Keratinocyte (primary cell): ENCODE measurements around the gene RTCA. TPM values are rescaled to one million over a fixed set of nuclear protein-coding genes. Genes with fewer than 3 reads are reported as not detected.
A peak's percentile ranks its signal among the peaks of the same experiment; 100 is the strongest.
"Not testable (repeated sequence)": the region's sequence is repeated elsewhere in the genome, so short reads cannot be mapped to it uniquely, and the experiment has no call there.

Source experiments
- DNase-seq: peaks from one replicate; pipeline ENCODE4 v3.0.0-alpha.2; 2011; ENCODE audit warnings: low read depth, missing footprints, low spot score
- FAIRE-seq: peaks from 2 replicates; lab custom pipeline; 2011; peaks lifted over from hg19 to GRCh38; lab: Jason Lieb, UNC
- H2AFZ ChIP-seq: 2 replicates; pipeline ENCODE4 v1.6.0; 2012; ENCODE audit warnings: low read length, control low read depth, inconsistent platforms; ENCODE audit not compliant: control insufficient read depth
- H3K27ac ChIP-seq: 2 replicates; pipeline ENCODE4 v1.5.1; 2011; ENCODE audit warnings: low read length; ENCODE audit not compliant: control insufficient read depth, insufficient read depth
- H3K27me3 ChIP-seq: 3 replicates; pipeline ENCODE4 v1.6.0; 2011; ENCODE audit warnings: low read length; ENCODE audit not compliant: control insufficient read depth, insufficient read depth; ENCODE audit errors: extremely low read depth
- H3K36me3 ChIP-seq, 2 experiments: 2 replicates in 1 of 2; 3 replicates in 1 of 2; pipeline ENCODE4 v1.5.1; 2011; ENCODE audit warnings: low read length in 2 of 2, mild to moderate bottlenecking in 1 of 2; ENCODE audit not compliant: control insufficient read depth in 2 of 2, insufficient read depth in 2 of 2; ENCODE audit errors: extremely low read depth in 1 of 2
- H3K4me1 ChIP-seq: 3 replicates; pipeline ENCODE4 v1.5.1; 2011; ENCODE audit warnings: low read length; ENCODE audit not compliant: control insufficient read depth, insufficient read depth; ENCODE audit errors: extremely low read depth
- H3K4me2 ChIP-seq: 3 replicates; pipeline ENCODE4 v1.6.0; 2011; ENCODE audit warnings: low read depth, low read length; ENCODE audit not compliant: control insufficient read depth, insufficient read depth; ENCODE audit errors: extremely low read depth
- H3K4me3 ChIP-seq, 3 experiments: fragments of 200-600 bp in 1 of 3; sonication (generic) in 1 of 3; 2 replicates in 2 of 3; 3 replicates in 1 of 3; pipeline ENCODE4 v1.5.1; 2011 to 2016; ENCODE audit warnings: low read length in 3 of 3, mild to moderate bottlenecking in 3 of 3, control low read depth in 2 of 3, inconsistent platforms in 1 of 3, low read depth in 1 of 3, mixed read lengths in 1 of 3, mixed run types in 1 of 3, moderate library complexity in 1 of 3; ENCODE audit not compliant: control insufficient read depth in 2 of 3, insufficient read depth in 2 of 3; ENCODE audit errors: extremely low read depth in 1 of 3
- H3K79me2 ChIP-seq: 2 replicates; pipeline ENCODE4 v1.6.0; 2012; ENCODE audit warnings: low read length; ENCODE audit not compliant: control insufficient read depth, insufficient read depth
- H3K9ac ChIP-seq: 3 replicates; pipeline ENCODE4 v1.6.0; 2011; ENCODE audit warnings: low read length; ENCODE audit not compliant: control insufficient read depth, insufficient read depth; ENCODE audit errors: extremely low read depth
- H3K9me1 ChIP-seq: 3 replicates; pipeline ENCODE4 v1.6.0; 2011; ENCODE audit warnings: low read length; ENCODE audit not compliant: control insufficient read depth, insufficient read depth; ENCODE audit errors: extremely low read depth
- H3K9me3 ChIP-seq: 2 replicates; pipeline ENCODE4 v1.5.1; 2012; ENCODE audit warnings: low read depth, low read length; ENCODE audit not compliant: control insufficient read depth
- H4K20me1 ChIP-seq: 3 replicates; pipeline ENCODE4 v1.6.0; 2011; ENCODE audit warnings: low read length; ENCODE audit not compliant: control insufficient read depth, insufficient read depth; ENCODE audit errors: extremely low read depth
- EZH2 ChIP-seq: IDR thresholded peaks from one replicate; pipeline ENCODE4 v1.6.1; 2012; ENCODE audit warnings: inconsistent platforms, mild to moderate bottlenecking, low read length, moderate library complexity
- dilution Hi-C: fragments of 300-500 bp; cut with MboI; formaldehyde crosslinking; loops from one replicate; pipeline ENCODE4 v1.7.0; 2020; ENCODE audit warnings: low sequenced_read_pairs; ENCODE audit not compliant: extremely low pct_ligation_motif_present
- polyA plus RNA-seq, 5 experiments: library from polyadenylated mRNA; depleted of rRNA in 3 of 5; stranded (reverse) in 3 of 5; stranded (forward) in 1 of 5; unstranded in 1 of 5; fragments of >200 nt; gene quantifications; 1 replicate in 1 of 5; 2 replicates in 3 of 5; 3 replicates in 1 of 5; pipeline versions ENCODE4 v1.2.1 to v1.2.3, GENCODE V29; 2011 to 2012; ENCODE audit warnings: missing spikeins in 2 of 5, low read depth in 1 of 5, low replicate concordance in 1 of 5
- TF ChIP-seq, protein P1 (sequence below), 3 experiments: IDR thresholded peaks in 1 of 3; conservative IDR thresholded peaks in 1 of 3; optimal IDR thresholded peaks in 1 of 3; 2 replicates in 2 of 3; 3 replicates in 1 of 3; pipeline versions ENCODE3 to v1.5.1; 2011; ENCODE audit warnings: low read length in 3 of 3, mild to moderate bottlenecking in 3 of 3, moderate library complexity in 2 of 3, control low read depth in 1 of 3, inconsistent platforms in 1 of 3; ENCODE audit not compliant: insufficient read depth in 2 of 3; ENCODE audit errors: extremely low read depth in 1 of 3

Gene RTCA
- polyA plus RNA-seq, 1 donor (not counting 4 experiments of a cell fraction or from before 2014, with no cell fraction given), result 52.0 TPM

GRCh38 chr1:100261686-100262085 is 4.3 kb upstream of the RTCA start:
- TF ChIP-seq EZH2, result no peak
- TF ChIP-seq, protein P1, sequence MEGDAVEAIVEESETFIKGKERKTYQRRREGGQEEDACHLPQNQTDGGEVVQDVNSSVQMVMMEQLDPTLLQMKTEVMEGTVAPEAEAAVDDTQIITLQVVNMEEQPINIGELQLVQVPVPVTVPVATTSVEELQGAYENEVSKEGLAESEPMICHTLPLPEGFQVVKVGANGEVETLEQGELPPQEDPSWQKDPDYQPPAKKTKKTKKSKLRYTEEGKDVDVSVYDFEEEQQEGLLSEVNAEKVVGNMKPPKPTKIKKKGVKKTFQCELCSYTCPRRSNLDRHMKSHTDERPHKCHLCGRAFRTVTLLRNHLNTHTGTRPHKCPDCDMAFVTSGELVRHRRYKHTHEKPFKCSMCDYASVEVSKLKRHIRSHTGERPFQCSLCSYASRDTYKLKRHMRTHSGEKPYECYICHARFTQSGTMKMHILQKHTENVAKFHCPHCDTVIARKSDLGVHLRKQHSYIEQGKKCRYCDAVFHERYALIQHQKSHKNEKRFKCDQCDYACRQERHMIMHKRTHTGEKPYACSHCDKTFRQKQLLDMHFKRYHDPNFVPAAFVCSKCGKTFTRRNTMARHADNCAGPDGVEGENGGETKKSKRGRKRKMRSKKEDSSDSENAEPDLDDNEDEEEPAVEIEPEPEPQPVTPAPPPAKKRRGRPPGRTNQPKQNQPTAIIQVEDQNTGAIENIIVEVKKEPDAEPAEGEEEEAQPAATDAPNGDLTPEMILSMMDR (optimal IDR thresholded peaks at IDR 0.05 in 1 of 3, IDR thresholded peaks at IDR 0.05 in 1 of 3, conservative IDR thresholded peaks at IDR 0.05 in 1 of 3; ENCODE audit: extremely low read depth in 1 of 3, insufficient read depth in 2 of 3, low read length in 3 of 3), result no peak
- no peak overlapping the region for H3K27ac ChIP-seq
- H3K9me3 ChIP-seq, result no peaks in the 10 kb centered on the region
- FAIRE-seq (no peak), DNase-seq (no peak)
- H3K9me1 ChIP-seq, result no peaks in the 10 kb centered on the region
- no peak overlapping the region for H2AFZ ChIP-seq
- no peak overlapping the region for H3K9ac ChIP-seq
- H3K4me1 ChIP-seq, result peaks cover 5% of the 10 kb centered on the region
- H3K36me3 ChIP-seq, result no peaks in the 10 kb centered on the region
- dilution Hi-C loops, result no loop called here
- H4K20me1 ChIP-seq, result no peaks in the 10 kb centered on the region
- no peak overlapping the region for H3K4me2 ChIP-seq
- peaks cover 11% of the 10 kb centered on the region for H3K79me2 ChIP-seq
- no peak overlapping the region for H3K4me3 ChIP-seq
- H3K27me3 ChIP-seq, result no peaks in the 10 kb centered on the region

GRCh38 chr1:100264081-100264480 is 1.9 kb upstream of the RTCA start:
- H3K4me3 ChIP-seq, H3K9me1 ChIP-seq, FAIRE-seq, dilution Hi-C loops, H3K27ac ChIP-seq, H3K9ac ChIP-seq, DNase-seq, H3K4me1 ChIP-seq, H3K4me2 ChIP-seq, H2AFZ ChIP-seq, H3K27me3 ChIP-seq, H4K20me1 ChIP-seq, H3K9me3 ChIP-seq: not testable (repeated sequence)
- Histone ChIP-seq H3K36me3 (peaks cover 9 to 15% of the 10 kb centered on the region in 2 experiments), H3K79me2 (peaks cover 34% of the 10 kb centered on the region)

GRCh38 chr1:100265562-100265930 is 470 bp upstream of the RTCA start:
- dilution Hi-C loops, result no loop called here
- H3K9ac ChIP-seq, result peak overlapping the region; percentile 90
- H3K36me3 ChIP-seq, result peaks cover 14 to 24% of the 10 kb centered on the region in 2 experiments
- no peaks in the 10 kb centered on the region for H3K27me3 ChIP-seq
- FAIRE-seq (peak; percentile 56), DNase-seq (no peak)
- TF ChIP-seq, protein P1 (optimal IDR thresholded peaks at IDR 0.05 in 1 of 3, IDR thresholded peaks at IDR 0.05 in 1 of 3, conservative IDR thresholded peaks at IDR 0.05 in 1 of 3; ENCODE audit: extremely low read depth in 1 of 3, insufficient read depth in 2 of 3, low read length in 3 of 3), result no peak
- TF ChIP-seq EZH2, result no peak
- no peaks in the 10 kb centered on the region for H3K9me3 ChIP-seq
- peak overlapping the region; percentile 83 for H3K27ac ChIP-seq
- peak overlapping the region; percentile 97 for H3K4me2 ChIP-seq
- peaks cover 9% of the 10 kb centered on the region for H3K4me1 ChIP-seq
- H2AFZ ChIP-seq, result peak overlapping the region; percentile 88
- peaks cover 44% of the 10 kb centered on the region for H3K79me2 ChIP-seq
- H3K9me1 ChIP-seq, result no peaks in the 10 kb centered on the region
- H4K20me1 ChIP-seq, result no peaks in the 10 kb centered on the region
- peak overlapping the region; percentile 76 to 100 (median 89) for H3K4me3 ChIP-seq
